ENCODE measurements around the gene RPGRIP1. TPM values are rescaled to one million over a fixed set of nuclear protein-coding genes. Genes with fewer than 3 reads are reported as not detected.
A peak's percentile ranks its signal among the peaks of the same experiment; 100 is the strongest.

The RPGRIP1 gene
- total and polyA plus RNA-seq, 9 of the 15 experiments (the other 6 are each of a cell fraction or from before 2014, with no cell fraction given): 0.47 to 0.95 (median 0.65) TPM; not detected in 1

- TF ChIP-seq ZBTB43 (CRISPR knock-in tag; IDR thresholded peaks at IDR 0.05) (no peak), CUX1 (CRISPR knock-in tag; IDR thresholded peaks at IDR 0.05) (no peak), TCF7 (IDR thresholded peaks at IDR 0.05; ENCODE audit: borderline replicate concordance) (no peak), THRB (CRISPR knock-in tag; conservative IDR thresholded peaks at IDR 0.05) (no peak), CC2D1A (IDR thresholded peaks at IDR 0.05) (no peak), KAT7 (CRISPR knock-in tag; IDR thresholded peaks at IDR 0.05; ENCODE audit: borderline replicate concordance) (no peak), NFRKB (IDR thresholded peaks at IDR 0.05; ENCODE audit: low read depth) (peak; percentile 99), ZNF512 (tag; IDR thresholded peaks at IDR 0.05) (no peak), PRMT5 (CRISPR knock-in tag; IDR thresholded peaks at IDR 0.05) (no peak), CEBPZ (IDR thresholded peaks at IDR 0.05; ENCODE audit: borderline replicate concordance, low read depth, low read length) (peak; percentile 97), GABPB2 (CRISPR knock-in tag; conservative IDR thresholded peaks at IDR 0.05) (no peak), NR2C2 (CRISPR knock-in tag; IDR thresholded peaks at IDR 0.05) (no peak), NR2C2 (tag; IDR thresholded peaks at IDR 0.05) (peak; percentile 69)
Observed at GRCh38 chr14:21269252-21270046, 10.4 kb upstream of the RPGRIP1 start, which contains the start of gene HNRNPC (continued).
